ENCODE results near the gene STING1. TPM values are rescaled to one million over a fixed set of nuclear protein-coding genes. Genes with fewer than 3 reads are reported as not detected.

Gene STING1
- total and polyA plus RNA-seq, 2 of the 8 experiments (the other 6 are each of a cell fraction or from before 2014, with no cell fraction given): 0.26 to 0.47 TPM

GRCh38 chr5:139446956-139447779 is 35.4 kb downstream of the STING1 start:
- Histone ChIP-seq H3K9me3 (ENCODE audit: insufficient read depth in 2 of 2, low read depth in 1 of 2, low read length in 1 of 2) (no peaks in the 10 kb centered on the region), H3K27ac (ENCODE audit: low read depth, low read length) (no peak overlapping the region), H3K18ac (ENCODE audit: extremely low read depth, low read length) (no peak overlapping the region), H2BK20ac (ENCODE audit: low read length) (no peak overlapping the region), H3K23ac (ENCODE audit: insufficient read length) (no peak overlapping the region), H4K5ac (ENCODE audit: insufficient read length, low read depth, low read length) (no peak overlapping the region), H2BK5ac (ENCODE audit: low read depth, low read length) (no peak overlapping the region), H3K79me1 (ENCODE audit: low read depth, low read length) (no peaks in the 10 kb centered on the region), H3K4me2 (ENCODE audit: insufficient read depth in 1 of 2, low read depth in 2 of 2, low read length in 2 of 2) (no peak overlapping the region), H4K20me1 (replicated peaks in 1 of 2; ENCODE audit: control insufficient read depth in 1 of 2, insufficient read depth in 2 of 2, low read length in 2 of 2) (peaks cover 0 to 9% of the 10 kb centered on the region in 2 experiments), H4K91ac (replicated peaks; ENCODE audit: insufficient read length, low read length) (no peak overlapping the region), H2AK5ac (ENCODE audit: low read depth, low read length) (no peak overlapping the region), H2BK12ac (ENCODE audit: low read depth, low read length) (no peak overlapping the region), H3K23me2 (ENCODE audit: low read depth, low read length) (peaks cover 13% of the 10 kb centered on the region; the same call in 1 of the 2 replicates), H3K4me1 (replicated peaks in 1 of 4; ENCODE audit: control insufficient read depth in 3 of 4, insufficient read depth in 4 of 4, low read length in 3 of 4) (no peaks in the 10 kb centered on the region), H2AFZ (ENCODE audit: low read length) (no peak overlapping the region), H3K4ac (replicated peaks; ENCODE audit: insufficient read length, low read depth, low read length) (no peak overlapping the region), H3K14ac (ENCODE audit: insufficient read length) (no peak overlapping the region), H4K8ac (ENCODE audit: extremely low read depth, insufficient read depth, low read length) (no peak overlapping the region), H3K4me3 (ENCODE audit: extremely low read depth in 1 of 4, insufficient read depth in 2 of 4, low read depth in 3 of 4, low read length in 4 of 4) (no peak overlapping the region), H2BK120ac (replicated peaks; ENCODE audit: low read depth, low read length) (no peak overlapping the region), H3K56ac (replicated peaks; ENCODE audit: insufficient read length, low read depth, low read length) (no peak overlapping the region), H3K36me3 (ENCODE audit: control insufficient read depth in 2 of 4, insufficient read depth in 4 of 4, low read length in 3 of 4) (no peaks in the 10 kb centered on the region), H3K9ac (replicated peaks in 1 of 4; ENCODE audit: extremely low read depth in 1 of 4, low read depth in 3 of 4, low read length in 3 of 4) (no peak overlapping the region), H2BK15ac (ENCODE audit: low read length) (no peak overlapping the region), H3K27me3 (replicated peaks in 1 of 4; ENCODE audit: control insufficient read depth in 3 of 4, extremely low read depth in 1 of 4, insufficient read depth in 3 of 4, low read length in 3 of 4) (no peaks in the 10 kb centered on the region), H3K79me2 (ENCODE audit: control insufficient read depth in 1 of 2, insufficient read depth in 2 of 2, low read length in 2 of 2) (no peaks in the 10 kb centered on the region)
- POLR2A ChIA-PET (ENCODE audit: partially characterized antibody): interaction anchor here (1.4 to 3.4 kb wide), 4 partner anchors 8 to 15 kb away, joined by 3 to 16 read pairs (median 5); partner anchors contain the start of genes DNAJC18 and ECSCR
- no peak for FAIRE-seq
- DNase-seq (ENCODE audit: low read depth in 1 of 2, low spot score in 2 of 2): no peak
- CTCF ChIA-PET (ENCODE audit: partially characterized antibody): interaction anchor here (0.8 to 1.6 kb wide), 2 partner anchors 11 to 15 kb away, joined by 3 to 5 read pairs; no protein-coding TSS in a partner anchor
- WGBS, 2 experiments (ENCODE audit: extremely low coverage in 1 of 2, insufficient coverage in 1 of 2, insufficient read length in 1 of 2, insufficient replicate concordance in 2 of 2, low coverage in 1 of 2, low lambda C conversion rate in 2 of 2, missing lambda C conversion rate in 1 of 2): 93% methylated on average over 5 of the region's 5 CpGs; no CpG with 5 or more reads in 1 of the 2 experiments
- no peak for TF ChIP-seq SUZ12 (IDR thresholded peaks at IDR 0.05; ENCODE audit: low read length)
- no peak for TF ChIP-seq EGR1 (IDR thresholded peaks at IDR 0.05; ENCODE audit: borderline replicate concordance, low read depth, low read length)
- no peak for TF ChIP-seq CBX8 (IDR thresholded peaks at IDR 0.05; ENCODE audit: borderline replicate concordance, low read depth, low read length)
- TF ChIP-seq RAD21 (IDR thresholded peaks at IDR 0.05 in 1 of 2, conservative IDR thresholded peaks at IDR 0.05 in 1 of 2; ENCODE audit: low read depth in 2 of 2, low read length in 2 of 2): no peak
- no peak for TF ChIP-seq JUN (IDR thresholded peaks at IDR 0.05; ENCODE audit: low read depth, low read length)
- no peak for TF ChIP-seq EZH2 (IDR thresholded peaks at IDR 0.05; ENCODE audit: low read depth, low read length, severe bottlenecking)
- no peak for TF ChIP-seq TCF12 (IDR thresholded peaks at IDR 0.05; ENCODE audit: low read depth, low read length)
- no peak for TF ChIP-seq SP1 (IDR thresholded peaks at IDR 0.05; ENCODE audit: low read depth, low read length)
- no peak for TF ChIP-seq JUND (IDR thresholded peaks at IDR 0.05; ENCODE audit: low read length)
- TF ChIP-seq NRF1 (IDR thresholded peaks at IDR 0.05; ENCODE audit: low read depth, low read length): no peak
- no peak for TF ChIP-seq EP300 (IDR thresholded peaks at IDR 0.05; ENCODE audit: borderline replicate concordance in 1 of 2, low read depth in 2 of 2, low read length in 2 of 2)
- no peak for TF ChIP-seq CTBP2 (IDR thresholded peaks at IDR 0.05; ENCODE audit: borderline replicate concordance, insufficient read depth, insufficient read length, low read length)
